ENCODE measurements around the gene TBC1D22A.

DNA sequence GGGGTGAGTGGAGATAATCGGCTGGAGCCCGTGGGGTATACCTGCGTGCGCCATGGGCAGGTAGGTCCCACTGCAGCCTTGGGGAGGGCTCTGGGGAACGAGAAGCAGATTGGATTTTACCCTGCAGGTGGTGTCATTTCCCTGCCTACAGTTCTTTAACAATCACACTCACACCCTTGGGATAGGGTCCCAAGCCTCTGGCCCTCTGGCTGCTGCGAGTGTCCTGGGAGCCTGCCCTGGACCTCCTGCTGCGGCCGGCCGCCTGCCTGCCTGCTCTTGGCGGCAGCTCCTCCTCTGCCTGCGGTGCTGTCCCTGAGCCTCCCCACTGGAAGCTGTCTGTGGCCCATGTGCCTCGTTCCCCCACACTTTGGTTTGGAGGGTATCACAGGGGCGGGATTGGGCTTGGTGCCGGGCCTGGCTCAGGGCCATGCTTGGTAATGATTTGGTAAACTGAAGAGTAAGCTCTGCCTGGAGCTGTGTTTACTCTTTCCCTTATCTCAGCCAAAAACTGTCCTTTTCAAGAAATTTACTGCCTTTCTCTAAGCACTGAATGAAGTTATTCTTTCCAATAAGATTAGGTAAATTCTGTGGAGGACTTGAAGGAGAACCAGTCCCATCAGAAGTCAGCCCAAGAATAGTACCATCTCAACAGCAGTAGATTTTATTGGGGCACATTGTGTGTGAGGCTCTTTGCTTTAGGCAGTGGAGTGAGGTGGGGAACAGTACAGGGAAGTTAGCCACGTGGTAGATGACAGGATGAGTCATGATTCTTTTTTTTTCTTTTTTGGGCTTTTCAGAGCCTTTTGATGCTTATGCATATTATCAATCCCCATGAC is 53.7 kb downstream of the TBC1D22A start:
- TF ChIP-seq HNF4G (IDR thresholded peaks at IDR 0.05) (no peak), MAX (IDR thresholded peaks at IDR 0.05) (no peak), RXRA (IDR thresholded peaks at IDR 0.05) (peak in 1 of 2 donors; percentile 4), ZBTB33 (IDR thresholded peaks at IDR 0.05) (no peak), RAD21 (IDR thresholded peaks at IDR 0.05) (no peak), SP1 (IDR thresholded peaks at IDR 0.05) (peak; percentile 60), TAF1 (conservative IDR thresholded peaks at IDR 0.05) (no peak), REST (IDR thresholded peaks at IDR 0.05) (peak; percentile 53), ATF3 (IDR thresholded peaks at IDR 0.05) (peak; percentile 78), EGR1 (IDR thresholded peaks at IDR 0.05; ENCODE audit: low read depth in 2 of 2) (no peak), NR2F2 (IDR thresholded peaks at IDR 0.05) (no peak), GABPA (IDR thresholded peaks at IDR 0.05 in 1 of 2, conservative IDR thresholded peaks at IDR 0.05 in 1 of 2) (no peak)
- TF ChIP-seq, protein P1, sequence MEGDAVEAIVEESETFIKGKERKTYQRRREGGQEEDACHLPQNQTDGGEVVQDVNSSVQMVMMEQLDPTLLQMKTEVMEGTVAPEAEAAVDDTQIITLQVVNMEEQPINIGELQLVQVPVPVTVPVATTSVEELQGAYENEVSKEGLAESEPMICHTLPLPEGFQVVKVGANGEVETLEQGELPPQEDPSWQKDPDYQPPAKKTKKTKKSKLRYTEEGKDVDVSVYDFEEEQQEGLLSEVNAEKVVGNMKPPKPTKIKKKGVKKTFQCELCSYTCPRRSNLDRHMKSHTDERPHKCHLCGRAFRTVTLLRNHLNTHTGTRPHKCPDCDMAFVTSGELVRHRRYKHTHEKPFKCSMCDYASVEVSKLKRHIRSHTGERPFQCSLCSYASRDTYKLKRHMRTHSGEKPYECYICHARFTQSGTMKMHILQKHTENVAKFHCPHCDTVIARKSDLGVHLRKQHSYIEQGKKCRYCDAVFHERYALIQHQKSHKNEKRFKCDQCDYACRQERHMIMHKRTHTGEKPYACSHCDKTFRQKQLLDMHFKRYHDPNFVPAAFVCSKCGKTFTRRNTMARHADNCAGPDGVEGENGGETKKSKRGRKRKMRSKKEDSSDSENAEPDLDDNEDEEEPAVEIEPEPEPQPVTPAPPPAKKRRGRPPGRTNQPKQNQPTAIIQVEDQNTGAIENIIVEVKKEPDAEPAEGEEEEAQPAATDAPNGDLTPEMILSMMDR (IDR thresholded peaks at IDR 0.05; ENCODE audit: low read depth, low read length, missing input control): no peak
